A673 (cell line): Measurements from ENCODE around the gene ERI3. TPM values are rescaled to one million over a fixed set of nuclear protein-coding genes. Genes with fewer than 3 reads are reported as not detected.

Experiments
- BruUV-seq: library from RNA; stranded (reverse); fragments of 400-500 nt; replicated peaks from 2 replicates; lab custom pipeline; 2021; lab: Mats Ljungman, UMichigan
- CTCF ChIA-PET: fragments of 300-600 bp; sonication (Branson Sonifier 250); formaldehyde crosslinking; loops from one replicate; lab custom pipeline; 2022; ENCODE audit warnings: antibody characterized with exemption; lab: Charles Lee
- POLR2A ChIA-PET: fragments of 300-600 bp; sonication (Branson Sonifier 250); formaldehyde crosslinking; loops from one replicate; lab custom pipeline; 2022; ENCODE audit warnings: antibody characterized with exemption; ENCODE audit not compliant: low non-redundant PET; lab: Charles Lee
- DNase-seq: peaks from one replicate; pipeline ENCODE4 v3.0.0-alpha.2; 2015; ENCODE audit warnings: low spot score
- H3K27ac ChIP-seq: fragments of 200-600 bp; sonication (generic); 2 replicates; pipeline ENCODE4 v1.5.1; 2016; ENCODE audit warnings: mixed run types, low read depth, mild to moderate bottlenecking, mixed read lengths, antibody characterized with exemption, low read length; ENCODE audit not compliant: poor library complexity, severe bottlenecking
- H3K27me3 ChIP-seq: fragments of 200-600 bp; sonication (generic); replicated peaks from 2 replicates; pipeline ENCODE4 v1.6.1; 2017; ENCODE audit warnings: mixed run types, low read depth, mild to moderate bottlenecking, mixed read lengths, antibody characterized with exemption, low read length; ENCODE audit not compliant: insufficient read depth, poor library complexity
- H3K36me3 ChIP-seq: fragments of 200-600 bp; sonication (generic); 2 replicates; pipeline ENCODE4 v1.6.1; 2016; ENCODE audit warnings: mixed run types, mild to moderate bottlenecking, mixed read lengths, antibody characterized with exemption, low read length; ENCODE audit not compliant: insufficient read depth, poor library complexity, severe bottlenecking
- H3K4me1 ChIP-seq: fragments of 200-600 bp; sonication (generic); 2 replicates; pipeline ENCODE4 v1.6.1; 2017; ENCODE audit warnings: mixed run types, mild to moderate bottlenecking, mixed read lengths, antibody characterized with exemption, low read length; ENCODE audit not compliant: insufficient read depth, poor library complexity, severe bottlenecking
- H3K4me3 ChIP-seq: fragments of 200-600 bp; sonication (generic); 2 replicates; pipeline ENCODE4 v1.5.1; 2016; ENCODE audit warnings: low read depth, mixed run types, mild to moderate bottlenecking, mixed read lengths, low read length; ENCODE audit not compliant: poor library complexity, severe bottlenecking
- H3K9me3 ChIP-seq: fragments of 200-600 bp; sonication (generic); 2 replicates; pipeline ENCODE4 v1.6.1; 2016; ENCODE audit warnings: mixed run types, low read depth, mild to moderate bottlenecking, mixed read lengths, antibody characterized with exemption, low read length; ENCODE audit not compliant: poor library complexity, severe bottlenecking
- CTCF ChIP-seq: fragments of 300-800, 200-600 bp; sonication (generic); conservative IDR thresholded peaks from 2 replicates; pipeline ENCODE4 v1.5.1; 2017; ENCODE audit warnings: low read depth, mild to moderate bottlenecking, antibody characterized with exemption, low read length, moderate library complexity, mixed read lengths
- EZH2 ChIP-seq: fragments of 200-600 bp; sonication (generic); IDR thresholded peaks from 2 replicates; pipeline ENCODE4 v1.6.1; 2017; ENCODE audit warnings: borderline replicate concordance, low read depth, mild to moderate bottlenecking, mixed read lengths, antibody characterized with exemption, low read length; ENCODE audit not compliant: poor library complexity, severe bottlenecking
- intact Hi-C: fragments of 100-400 bp; cut with micrococcal nuclease; formaldehyde crosslinking; loops from one replicate; pipeline ENCODE4 v1.10.0; 2022; ENCODE audit not compliant: unreplicated experiment
- total RNA-seq: library from RNA; stranded (reverse); gene quantifications from 2 replicates; pipeline ENCODE4 v1.2.3, GENCODE V29; 2021

ERI3 gene
- total RNA-seq, 1 experiment from 2014 or later: 97.9 TPM

- BruUV-seq: no TSS peak
- POLR2A ChIA-PET: no interaction called here
- intact Hi-C loops: no loop called here
These were observed 180.4 kb downstream of the ERI3 start for GRCh38 chr1:44174630-44175029.

More at GRCh38 chr1:44174630-44175029, 180.4 kb downstream of the ERI3 start:
- Histone ChIP-seq H3K36me3 (no peaks in the 10 kb centered on the region), H3K4me3 (no peak overlapping the region), H3K27me3 (no peaks in the 10 kb centered on the region), H3K27ac (no peak overlapping the region), H3K4me1 (no peaks in the 10 kb centered on the region), H3K9me3 (no peaks in the 10 kb centered on the region)
- CTCF ChIA-PET: no interaction called here
- no peak for DNase-seq
- TF ChIP-seq CTCF (no peak), EZH2 (no peak)

Other genes with a start within 250 kb of the ERI3 start
- not detected in 2 replicates for gene KLF17, start 236.4 kb downstream of the ERI3 start, total RNA-seq
- gene KLF18, start 213.6 kb downstream of the ERI3 start, total RNA-seq: not detected in 2 replicates
- 37.3 and 41.0 TPM in 2 replicates for gene DMAP1, start 141.8 kb downstream of the ERI3 start, total RNA-seq
- gene RNF220, start 50.0 kb upstream of the ERI3 start, total RNA-seq: 80.6 and 86.0 TPM in 2 replicates